K562 (cell line): ENCODE data around the gene TNFAIP6. TPM values are rescaled to one million over a fixed set of nuclear protein-coding genes. Genes with fewer than 3 reads are reported as not detected.

Experiments
- CEBPG ChIP-seq, 3 experiments: fragments of 200-800 bp in 1 of 3; sonication (Bioruptor generic) in 1 of 3; sonication (generic) in 1 of 3; formaldehyde crosslinking in 1 of 3; IDR thresholded peaks in 2 of 3; conservative IDR thresholded peaks in 1 of 3; 2 replicates each; pipeline versions ENCODE4 v1.6.1 to v1.8.0; 2016 to 2022; ENCODE audit warnings: missing compliant biosample characterization in 2 of 3, missing genetic modification characterization in 2 of 3, mild to moderate bottlenecking in 1 of 3, missing genetic modification reagents in 1 of 3
- GABPB2 ChIP-seq: fragments of 250-450 bp; sonication (Bioruptor Pico); conservative IDR thresholded peaks from 2 replicates; pipeline ENCODE4 v1.5.1; 2021; ENCODE audit warnings: mild to moderate bottlenecking
- HMGN3 ChIP-seq: IDR thresholded peaks from 2 replicates; pipeline ENCODE4 v1.6.1; 2011; ENCODE audit warnings: borderline replicate concordance, low read depth, mild to moderate bottlenecking, mixed read lengths, low read length; ENCODE audit not compliant: insufficient read length; ENCODE audit errors: extremely low read depth
- MAZ ChIP-seq, 2 experiments: fragments of 450-650 bp in 1 of 2; sonication (generic) in 1 of 2; formaldehyde crosslinking; IDR thresholded peaks in 1 of 2; conservative IDR thresholded peaks in 1 of 2; 2 replicates each; pipeline versions ENCODE4 v1.4.0 to v1.5.0; 2020; ENCODE audit warnings: mild to moderate bottlenecking in 1 of 2, missing genetic modification reagents in 1 of 2
- SRSF7 ChIP-seq: fragments of 200-400 bp; formaldehyde crosslinking; optimal IDR thresholded peaks from 2 replicates; pipeline ENCODE3; 2017; ENCODE audit warnings: mild to moderate bottlenecking, low read depth, low read length
- XRCC3 ChIP-seq: fragments of 450-650 bp; IDR thresholded peaks from 2 replicates; pipeline ENCODE4 v1.6.1; 2017; ENCODE audit warnings: mild to moderate bottlenecking, moderate library complexity
- ZNF696 ChIP-seq: fragments of 250-450 bp; sonication (Bioruptor Pico); conservative IDR thresholded peaks from 2 replicates; pipeline ENCODE4 v1.4.0; 2020; ENCODE audit warnings: mild to moderate bottlenecking, moderate library complexity
- ZNF778 ChIP-seq: fragments of 450-650 bp; formaldehyde crosslinking; IDR thresholded peaks from 2 replicates; pipeline ENCODE4 v1.4.0; 2020; ENCODE audit warnings: mild to moderate bottlenecking, moderate library complexity
- ZSCAN29 ChIP-seq: fragments of 450-650 bp; IDR thresholded peaks from 2 replicates; pipeline ENCODE4 v1.6.1; 2017
- polyA plus RNA-seq, 8 experiments: library from polyadenylated mRNA; depleted of rRNA in 4 of 8; stranded (reverse) in 5 of 8; unstranded in 3 of 8; fragments of >200 nt; fragmentation: Nextera tagmentation in 2 of 8; fragmentation: Illumina TruSeq in 1 of 8; extraction: Ambion mirVana in 2 of 8; extraction: Trizol in 1 of 8; gene quantifications; 2 replicates each; pipeline versions ENCODE4 v1.2.1 to v1.2.3, GENCODE V29; 2011 to 2014; ENCODE audit warnings: inconsistent platforms in 1 of 8, missing spikeins in 1 of 8
- total RNA-seq, 7 experiments: library from RNA; depleted of rRNA in 6 of 7; stranded (reverse); fragments of >200 nt in 6 of 7; fragmentation: Illumina TruSeq in 2 of 7; extraction: Trizol in 2 of 7; gene quantifications; 2 replicates each; pipeline versions ENCODE4 v1.2.1 to v1.2.3, GENCODE V29; 2011 to 2021; ENCODE audit warnings: low replicate concordance in 1 of 7
- TF ChIP-seq, protein P1 (sequence below), 2 experiments: fragments of 450-650 bp; conservative IDR thresholded peaks; 2 replicates each; pipeline ENCODE4 v1.6.1; 2017; ENCODE audit warnings: mild to moderate bottlenecking in 2 of 2, moderate library complexity in 2 of 2
- TF ChIP-seq, protein P2 (sequence below): fragments of 450-650 bp; IDR thresholded peaks from 2 replicates; pipeline ENCODE4 v1.6.1; 2016; ENCODE audit warnings: mild to moderate bottlenecking
- TF ChIP-seq, protein P3 (sequence below), 2 experiments: IDR thresholded peaks; 2 replicates each; pipeline ENCODE4 v1.6.1; 2011; ENCODE audit warnings: borderline replicate concordance in 1 of 2, control low read depth in 1 of 2, low read depth in 1 of 2, low read length in 1 of 2, mild to moderate bottlenecking in 1 of 2, mixed read lengths in 1 of 2, moderate library complexity in 1 of 2; ENCODE audit not compliant: insufficient read depth in 1 of 2, insufficient read length in 1 of 2, poor library complexity in 1 of 2, severe bottlenecking in 1 of 2; ENCODE audit errors: extremely low read depth in 1 of 2
- TF ChIP-seq, protein P4 (sequence below): sonication (generic); formaldehyde crosslinking; IDR thresholded peaks from 2 replicates; pipeline ENCODE4 v1.8.0; 2022; ENCODE audit warnings: mild to moderate bottlenecking, missing genetic modification reagents
- TF ChIP-seq, protein P5 (sequence below): fragments of 200-800 bp; sonication (Bioruptor generic); IDR thresholded peaks from 2 replicates; pipeline ENCODE4 v1.6.1; 2017; ENCODE audit warnings: missing genetic modification characterization, missing compliant biosample characterization

The TNFAIP6 gene
- total and polyA plus RNA-seq, 9 of the 15 experiments (the other 6 are each of a cell fraction or from before 2014, with no cell fraction given) = 0.07 to 0.28 (median 0.08) TPM; not detected in 6

DNA sequence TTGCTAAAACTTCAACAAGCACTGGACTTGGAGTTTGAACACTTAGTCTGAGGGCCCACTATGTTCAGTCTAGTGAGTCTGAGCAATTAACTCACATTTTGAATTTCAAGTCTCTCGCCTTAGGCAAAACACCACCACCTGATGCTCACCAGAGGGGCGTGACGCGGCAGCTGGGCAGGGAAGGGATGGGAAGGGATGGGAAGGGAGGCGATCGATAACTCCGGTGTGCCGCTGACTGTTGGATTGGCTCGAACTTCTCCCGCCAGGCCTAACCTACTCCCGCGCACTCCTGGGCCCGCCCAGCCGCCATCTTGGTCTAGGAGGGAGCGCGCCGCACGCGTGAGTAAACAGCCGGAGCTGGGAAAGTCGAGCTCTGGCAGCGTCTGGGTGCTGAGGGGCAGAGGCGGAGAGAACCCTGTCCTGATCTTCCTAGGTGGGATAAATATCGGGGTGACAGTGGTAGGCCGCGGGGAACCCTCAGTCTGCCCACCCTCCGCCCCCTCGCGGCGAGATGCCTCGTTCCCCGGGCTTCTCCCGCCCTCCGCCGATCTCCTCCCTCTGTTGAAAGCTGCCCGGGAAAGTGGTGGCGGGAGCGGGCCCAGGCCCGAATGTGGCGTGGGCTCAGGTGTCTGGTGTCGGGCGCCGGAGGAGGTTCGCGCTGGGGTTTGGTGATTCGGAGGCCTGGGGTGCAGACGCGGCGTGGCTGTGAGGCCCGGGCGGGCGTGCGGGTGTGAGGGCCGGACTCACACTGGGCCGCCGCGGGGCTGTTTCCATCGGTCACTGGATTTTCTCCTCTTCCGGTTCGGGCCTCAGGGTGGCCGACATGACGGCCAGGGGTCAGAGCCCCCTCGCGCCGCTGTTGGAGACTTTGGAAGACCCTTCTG is 52.5 kb downstream of the TNFAIP6 start, which contains the start of gene RIF1 (continued):
- TF ChIP-seq, protein P1, sequence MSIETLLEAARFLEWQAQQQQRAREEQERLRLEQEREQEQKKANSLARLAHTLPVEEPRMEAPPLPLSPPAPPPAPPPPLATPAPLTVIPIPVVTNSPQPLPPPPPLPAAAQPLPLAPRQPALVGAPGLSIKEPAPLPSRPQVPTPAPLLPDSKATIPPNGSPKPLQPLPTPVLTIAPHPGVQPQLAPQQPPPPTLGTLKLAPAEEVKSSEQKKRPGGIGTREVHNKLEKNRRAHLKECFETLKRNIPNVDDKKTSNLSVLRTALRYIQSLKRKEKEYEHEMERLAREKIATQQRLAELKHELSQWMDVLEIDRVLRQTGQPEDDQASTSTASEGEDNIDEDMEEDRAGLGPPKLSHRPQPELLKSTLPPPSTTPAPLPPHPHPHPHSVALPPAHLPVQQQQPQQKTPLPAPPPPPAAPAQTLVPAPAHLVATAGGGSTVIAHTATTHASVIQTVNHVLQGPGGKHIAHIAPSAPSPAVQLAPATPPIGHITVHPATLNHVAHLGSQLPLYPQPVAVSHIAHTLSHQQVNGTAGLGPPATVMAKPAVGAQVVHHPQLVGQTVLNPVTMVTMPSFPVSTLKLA (conservative IDR thresholded peaks at IDR 0.05) = peak; percentile 96 to 97
- peak; percentile 6 for TF ChIP-seq HMGN3
- TF ChIP-seq, protein P2, sequence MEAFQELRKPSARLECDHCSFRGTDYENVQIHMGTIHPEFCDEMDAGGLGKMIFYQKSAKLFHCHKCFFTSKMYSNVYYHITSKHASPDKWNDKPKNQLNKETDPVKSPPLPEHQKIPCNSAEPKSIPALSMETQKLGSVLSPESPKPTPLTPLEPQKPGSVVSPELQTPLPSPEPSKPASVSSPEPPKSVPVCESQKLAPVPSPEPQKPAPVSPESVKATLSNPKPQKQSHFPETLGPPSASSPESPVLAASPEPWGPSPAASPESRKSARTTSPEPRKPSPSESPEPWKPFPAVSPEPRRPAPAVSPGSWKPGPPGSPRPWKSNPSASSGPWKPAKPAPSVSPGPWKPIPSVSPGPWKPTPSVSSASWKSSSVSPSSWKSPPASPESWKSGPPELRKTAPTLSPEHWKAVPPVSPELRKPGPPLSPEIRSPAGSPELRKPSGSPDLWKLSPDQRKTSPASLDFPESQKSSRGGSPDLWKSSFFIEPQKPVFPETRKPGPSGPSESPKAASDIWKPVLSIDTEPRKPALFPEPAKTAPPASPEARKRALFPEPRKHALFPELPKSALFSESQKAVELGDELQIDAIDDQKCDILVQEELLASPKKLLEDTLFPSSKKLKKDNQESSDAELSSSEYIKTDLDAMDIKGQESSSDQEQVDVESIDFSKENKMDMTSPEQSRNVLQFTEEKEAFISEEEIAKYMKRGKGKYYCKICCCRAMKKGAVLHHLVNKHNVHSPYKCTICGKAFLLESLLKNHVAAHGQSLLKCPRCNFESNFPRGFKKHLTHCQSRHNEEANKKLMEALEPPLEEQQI = no peak; the same call in 1 of the 2 replicates
- TF ChIP-seq, protein P3, sequence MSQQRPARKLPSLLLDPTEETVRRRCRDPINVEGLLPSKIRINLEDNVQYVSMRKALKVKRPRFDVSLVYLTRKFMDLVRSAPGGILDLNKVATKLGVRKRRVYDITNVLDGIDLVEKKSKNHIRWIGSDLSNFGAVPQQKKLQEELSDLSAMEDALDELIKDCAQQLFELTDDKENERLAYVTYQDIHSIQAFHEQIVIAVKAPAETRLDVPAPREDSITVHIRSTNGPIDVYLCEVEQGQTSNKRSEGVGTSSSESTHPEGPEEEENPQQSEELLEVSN (IDR thresholded peaks at IDR 0.05; ENCODE audit: borderline replicate concordance in 1 of 2, extremely low read depth in 1 of 2, insufficient read depth in 1 of 2, insufficient read length in 1 of 2, low read depth in 1 of 2, low read length in 1 of 2, poor library complexity in 1 of 2, severe bottlenecking in 1 of 2) = peak; percentile 91 to 94
- TF ChIP-seq, protein P4, sequence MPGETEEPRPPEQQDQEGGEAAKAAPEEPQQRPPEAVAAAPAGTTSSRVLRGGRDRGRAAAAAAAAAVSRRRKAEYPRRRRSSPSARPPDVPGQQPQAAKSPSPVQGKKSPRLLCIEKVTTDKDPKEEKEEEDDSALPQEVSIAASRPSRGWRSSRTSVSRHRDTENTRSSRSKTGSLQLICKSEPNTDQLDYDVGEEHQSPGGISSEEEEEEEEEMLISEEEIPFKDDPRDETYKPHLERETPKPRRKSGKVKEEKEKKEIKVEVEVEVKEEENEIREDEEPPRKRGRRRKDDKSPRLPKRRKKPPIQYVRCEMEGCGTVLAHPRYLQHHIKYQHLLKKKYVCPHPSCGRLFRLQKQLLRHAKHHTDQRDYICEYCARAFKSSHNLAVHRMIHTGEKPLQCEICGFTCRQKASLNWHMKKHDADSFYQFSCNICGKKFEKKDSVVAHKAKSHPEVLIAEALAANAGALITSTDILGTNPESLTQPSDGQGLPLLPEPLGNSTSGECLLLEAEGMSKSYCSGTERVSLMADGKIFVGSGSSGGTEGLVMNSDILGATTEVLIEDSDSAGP = no peak
- no peak for TF ChIP-seq ZNF696
- TF ChIP-seq XRCC3 = no peak
- peak; percentile 77 to 94 for TF ChIP-seq MAZ (CRISPR knock-in tag; conservative IDR thresholded peaks at IDR 0.05 in 1 of 2, IDR thresholded peaks at IDR 0.05 in 1 of 2)
- no peak for TF ChIP-seq ZSCAN29
- no peak for TF ChIP-seq SRSF7
- peak; percentile 49; the same call in 1 of the 2 replicates for TF ChIP-seq CEBPG (CRISPR knock-in tag; IDR thresholded peaks at IDR 0.05)
- no peak for TF ChIP-seq CEBPG (tag; conservative IDR thresholded peaks at IDR 0.05 in 1 of 2, IDR thresholded peaks at IDR 0.05 in 1 of 2)
- TF ChIP-seq, protein P5, sequence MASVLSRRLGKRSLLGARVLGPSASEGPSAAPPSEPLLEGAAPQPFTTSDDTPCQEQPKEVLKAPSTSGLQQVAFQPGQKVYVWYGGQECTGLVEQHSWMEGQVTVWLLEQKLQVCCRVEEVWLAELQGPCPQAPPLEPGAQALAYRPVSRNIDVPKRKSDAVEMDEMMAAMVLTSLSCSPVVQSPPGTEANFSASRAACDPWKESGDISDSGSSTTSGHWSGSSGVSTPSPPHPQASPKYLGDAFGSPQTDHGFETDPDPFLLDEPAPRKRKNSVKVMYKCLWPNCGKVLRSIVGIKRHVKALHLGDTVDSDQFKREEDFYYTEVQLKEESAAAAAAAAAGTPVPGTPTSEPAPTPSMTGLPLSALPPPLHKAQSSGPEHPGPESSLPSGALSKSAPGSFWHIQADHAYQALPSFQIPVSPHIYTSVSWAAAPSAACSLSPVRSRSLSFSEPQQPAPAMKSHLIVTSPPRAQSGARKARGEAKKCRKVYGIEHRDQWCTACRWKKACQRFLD (CRISPR knock-in tag) = 0 out of 2 replicates have a peak, but pooled peaks have one; percentile 56
- no peak for TF ChIP-seq ZNF778 (CRISPR knock-in tag)
- TF ChIP-seq GABPB2 (CRISPR knock-in tag) = no peak
